Activated T-cell treated with anti-CD3 and anti-CD28 coated beads for 1 hour (primary cell): ENCODE results near the gene RTP2.
"Not testable (repeated sequence)": the region's sequence is repeated elsewhere in the genome, so short reads cannot be mapped to it uniquely, and the experiment has no call there.

Experiments used
- DNase-seq: peaks from one replicate; pipeline ENCODE4 v3.0.0-alpha.2; 2020; ENCODE audit warnings: low read depth

RTP2 gene

GRCh38 chr3:187713504-187713903 lies 11.1 kb upstream of the RTP2 start:
- DNase-seq, result no peak

- DNase-seq, result no peak
These were observed 6.8 kb upstream of the RTP2 start for GRCh38 chr3:187709155-187709554.

GRCh38 chr3:187708696-187709095 lies 6.3 kb upstream of the RTP2 start:
- DNase-seq, result no peak

GRCh38 chr3:187706971-187707370 lies 4.6 kb upstream of the RTP2 start:
- no peak for DNase-seq

GRCh38 chr3:187705164-187705563 lies 2.8 kb upstream of the RTP2 start:
- no peak for DNase-seq

- no peak for DNase-seq
These were observed 2.1 kb downstream of the RTP2 start for GRCh38 chr3:187700249-187700648.

GRCh38 chr3:187698499-187699399 lies 3.6 kb downstream of the RTP2 start:
- no peak for DNase-seq

- no peak for DNase-seq
These were observed 6.3 kb downstream of the RTP2 start for GRCh38 chr3:187696021-187696420.

- no peak for DNase-seq
These were observed 6.9 kb downstream of the RTP2 start for GRCh38 chr3:187695449-187695848.

GRCh38 chr3:187694801-187695200 lies 7.6 kb downstream of the RTP2 start:
- no peak for DNase-seq

GRCh38 chr3:187693431-187693830 lies 8.9 kb downstream of the RTP2 start:
- DNase-seq, result no peak

- DNase-seq, result no peak
These were observed 12.4 kb downstream of the RTP2 start for GRCh38 chr3:187689984-187690383.

- no peak for DNase-seq
These were observed 15.6 kb downstream of the RTP2 start for GRCh38 chr3:187686621-187687273.

GRCh38 chr3:187685948-187686347 lies 16.4 kb downstream of the RTP2 start:
- no peak for DNase-seq

- no peak for DNase-seq
These were observed 17.5 kb downstream of the RTP2 start for GRCh38 chr3:187684880-187685279.

GRCh38 chr3:187684444-187684843 lies 17.9 kb downstream of the RTP2 start:
- no peak for DNase-seq

- DNase-seq, result not testable (repeated sequence)
These were observed 20.6 kb downstream of the RTP2 start for GRCh38 chr3:187681756-187682155.

- DNase-seq, result peak; percentile 55
These were observed 22.5 kb downstream of the RTP2 start for GRCh38 chr3:187679638-187680396.

GRCh38 chr3:187678726-187679268 lies 23.6 kb downstream of the RTP2 start:
- no peak for DNase-seq

- DNase-seq, result no peak
These were observed 24.8 kb downstream of the RTP2 start for GRCh38 chr3:187677604-187678003.

GRCh38 chr3:187673012-187673411 lies 29.3 kb downstream of the RTP2 start:
- no peak for DNase-seq
